AG04450 (cell line): Measurements from ENCODE around the gene IZUMO4. TPM values are rescaled to one million over a fixed set of nuclear protein-coding genes. Genes with fewer than 3 reads are reported as not detected.

ENCODE experiments used
- CTCF ChIA-PET: fragments of 300-600, 350-600 bp; formaldehyde crosslinking; extraction: SDS; loops from one replicate; lab custom pipeline; 2022; ENCODE audit warnings: antibody characterized with exemption, inconsistent platforms; lab: Charles Lee
- POLR2A ChIA-PET: fragments of 350-600 bp; formaldehyde crosslinking; extraction: SDS; loops from one replicate; lab custom pipeline; 2021; ENCODE audit warnings: antibody characterized with exemption, inconsistent platforms; lab: Yijun Ruan, JAX
- DNase-seq: peaks from one replicate; pipeline ENCODE4 v3.0.0-alpha.2; 2011; ENCODE audit warnings: low read depth, low spot score
- H3K27ac ChIP-seq: one replicate; pipeline ENCODE4 v1.5.1; 2012; ENCODE audit warnings: low read depth, low read length, control low read depth
- H3K27me3 ChIP-seq: one replicate; pipeline ENCODE4 v1.6.0; 2012; ENCODE audit warnings: low read length; ENCODE audit not compliant: control insufficient read depth, insufficient read depth
- H3K4me3 ChIP-seq: 2 replicates; pipeline ENCODE4 v1.5.1; 2011; ENCODE audit warnings: mild to moderate bottlenecking, low read depth, low read length, control low read depth
- H3K9me3 ChIP-seq: 2 replicates; pipeline ENCODE4 v1.5.1; 2012; ENCODE audit warnings: low read length; ENCODE audit not compliant: control insufficient read depth, insufficient read depth
- polyA plus RNA-seq: library from polyadenylated mRNA; depleted of rRNA; stranded (reverse); fragments of >200 nt; gene quantifications from 2 replicates; pipeline ENCODE4 v1.2.3, GENCODE V29; 2011
- TF ChIP-seq, protein P1 (sequence below): IDR thresholded peaks from 2 replicates; pipeline ENCODE4 v1.5.1; 2011; ENCODE audit warnings: low read depth, low read length, control low read depth, inconsistent platforms

IZUMO4 gene
- polyA plus RNA-seq, 1 experiment, result 0.56 TPM

DNA sequence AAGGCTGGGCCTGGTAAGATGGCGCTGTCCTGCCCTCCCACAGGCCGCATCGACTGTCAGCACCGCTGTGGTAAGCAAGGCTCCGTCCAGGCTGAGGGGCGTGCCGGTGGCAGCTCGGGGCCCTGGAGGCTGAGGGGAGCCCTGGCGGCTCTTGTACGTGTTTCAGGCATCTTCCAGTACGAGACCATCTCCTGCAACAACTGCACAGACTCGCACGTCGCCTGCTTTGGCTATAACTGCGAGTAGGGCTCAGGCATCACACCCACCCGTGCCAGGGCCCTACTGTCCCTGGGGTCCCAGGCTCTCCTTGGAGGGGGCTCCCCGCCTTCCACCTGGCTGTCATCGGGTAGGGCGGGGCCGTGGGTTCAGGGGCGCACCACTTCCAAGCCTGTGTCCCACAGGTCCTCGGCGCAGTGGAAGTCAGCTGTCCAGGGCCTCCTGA is 1.2 kb downstream of the IZUMO4 start:
- no peak for DNase-seq
- Histone ChIP-seq H3K27ac (no peak overlapping the region), H3K4me3 (no peak overlapping the region), H3K27me3 (no peaks in the 10 kb centered on the region), H3K9me3 (peaks cover 9% of the 10 kb centered on the region; the same call in 1 of the 2 replicates)
- POLR2A ChIA-PET, result no interaction called here
- CTCF ChIA-PET, result no interaction called here
- TF ChIP-seq, protein P1, sequence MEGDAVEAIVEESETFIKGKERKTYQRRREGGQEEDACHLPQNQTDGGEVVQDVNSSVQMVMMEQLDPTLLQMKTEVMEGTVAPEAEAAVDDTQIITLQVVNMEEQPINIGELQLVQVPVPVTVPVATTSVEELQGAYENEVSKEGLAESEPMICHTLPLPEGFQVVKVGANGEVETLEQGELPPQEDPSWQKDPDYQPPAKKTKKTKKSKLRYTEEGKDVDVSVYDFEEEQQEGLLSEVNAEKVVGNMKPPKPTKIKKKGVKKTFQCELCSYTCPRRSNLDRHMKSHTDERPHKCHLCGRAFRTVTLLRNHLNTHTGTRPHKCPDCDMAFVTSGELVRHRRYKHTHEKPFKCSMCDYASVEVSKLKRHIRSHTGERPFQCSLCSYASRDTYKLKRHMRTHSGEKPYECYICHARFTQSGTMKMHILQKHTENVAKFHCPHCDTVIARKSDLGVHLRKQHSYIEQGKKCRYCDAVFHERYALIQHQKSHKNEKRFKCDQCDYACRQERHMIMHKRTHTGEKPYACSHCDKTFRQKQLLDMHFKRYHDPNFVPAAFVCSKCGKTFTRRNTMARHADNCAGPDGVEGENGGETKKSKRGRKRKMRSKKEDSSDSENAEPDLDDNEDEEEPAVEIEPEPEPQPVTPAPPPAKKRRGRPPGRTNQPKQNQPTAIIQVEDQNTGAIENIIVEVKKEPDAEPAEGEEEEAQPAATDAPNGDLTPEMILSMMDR, result no peak

DNA sequence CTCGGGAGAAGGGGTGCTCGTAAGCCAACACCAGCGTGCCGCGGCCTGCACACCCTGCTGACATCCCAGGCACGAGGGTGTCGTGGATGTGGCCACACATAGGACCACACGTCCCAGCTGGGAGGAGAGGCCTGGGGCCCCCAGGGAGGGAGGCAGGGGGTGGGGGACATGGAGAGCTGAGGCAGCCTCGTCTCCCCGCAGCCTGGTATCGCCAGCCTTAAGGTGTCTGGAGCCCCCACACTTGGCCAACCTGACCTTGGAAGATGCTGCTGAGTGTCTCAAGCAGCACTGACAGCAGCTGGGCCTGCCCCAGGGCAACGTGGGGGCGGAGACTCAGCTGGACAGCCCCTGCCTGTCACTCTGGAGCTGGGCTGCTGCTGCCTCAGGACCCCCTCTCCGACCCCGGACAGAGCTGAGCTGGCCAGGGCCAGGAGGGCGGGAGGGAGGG is 2.4 kb downstream of the IZUMO4 start:
- Histone ChIP-seq H3K27ac (no peak overlapping the region), H3K27me3 (no peaks in the 10 kb centered on the region), H3K9me3 (peaks cover 9% of the 10 kb centered on the region; the same call in 1 of the 2 replicates), H3K4me3 (no peak overlapping the region)
- ChIA-PET CTCF (no interaction called here), POLR2A (no interaction called here)
- DNase-seq, result no peak
- TF ChIP-seq, protein P1, result no peak

DNA sequence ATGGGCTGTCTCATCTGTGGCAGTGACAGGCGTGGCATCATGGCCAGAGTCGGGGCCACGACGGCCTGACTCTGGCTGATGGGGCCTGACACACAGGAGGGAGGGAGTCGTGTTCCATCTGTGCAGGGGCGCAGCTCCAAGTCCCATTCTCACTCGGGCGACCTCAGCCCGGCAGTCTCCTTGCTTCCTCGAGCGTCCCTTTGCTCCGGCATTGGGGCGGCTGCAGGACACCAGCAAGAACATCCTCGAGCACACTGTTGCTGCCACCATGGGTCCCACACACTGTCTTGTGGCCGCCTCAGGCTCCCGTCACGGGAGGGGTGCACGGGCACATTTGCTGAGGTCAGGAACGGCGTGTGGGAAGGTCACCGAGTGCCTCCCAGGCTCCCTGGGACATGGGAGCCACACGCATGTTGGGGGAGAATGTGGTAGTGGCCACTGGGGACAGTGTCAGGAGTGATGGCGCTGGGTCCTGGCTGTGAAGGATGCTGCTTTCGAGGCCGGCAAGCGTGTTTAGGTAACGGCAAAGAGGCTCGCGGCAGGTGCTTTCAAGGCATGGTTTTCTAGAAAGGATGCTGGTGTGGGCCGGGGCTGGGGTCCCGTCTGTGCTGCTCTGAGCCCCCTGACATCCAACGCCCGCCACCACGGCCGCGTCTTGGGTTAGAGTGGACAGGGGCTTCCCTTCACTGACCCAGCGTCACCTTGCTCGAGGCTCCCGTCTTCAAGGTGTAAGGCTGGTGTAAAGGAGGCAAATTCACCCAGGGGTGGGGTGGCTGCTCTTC is 3.4 kb downstream of the IZUMO4 start:
- CTCF ChIA-PET, result no interaction called here
- TF ChIP-seq, protein P1, result no peak
- Histone ChIP-seq H3K9me3 (peaks cover 7% of the 10 kb centered on the region; the same call in 1 of the 2 replicates), H3K27me3 (no peaks in the 10 kb centered on the region), H3K27ac (no peak overlapping the region), H3K4me3 (no peak overlapping the region)
- DNase-seq, result no peak
- POLR2A ChIA-PET, result no interaction called here

DNA sequence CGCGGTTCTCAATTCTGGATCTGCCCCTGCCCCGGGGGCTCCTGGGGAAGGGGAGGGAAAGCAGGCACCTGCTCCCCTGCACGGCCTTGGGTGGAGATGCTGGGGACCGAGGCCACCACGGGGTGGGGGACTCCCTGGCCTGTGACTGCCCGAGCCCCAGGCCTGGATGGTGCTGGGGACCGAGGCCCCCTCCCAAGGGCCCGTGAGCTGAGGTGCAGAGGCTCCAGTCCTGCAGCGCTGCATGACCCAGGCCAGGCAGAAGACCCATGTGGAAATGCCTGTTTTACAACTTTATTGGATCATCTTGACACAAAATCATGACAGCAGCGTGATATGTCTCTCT is 4.0 kb downstream of the IZUMO4 start:
- no peaks in the 10 kb centered on the region for H3K27me3 ChIP-seq
- CTCF ChIA-PET, result no interaction called here
- no peak for DNase-seq
- H3K9me3 ChIP-seq, result peaks cover 7% of the 10 kb centered on the region
- TF ChIP-seq, protein P1, result no peak
- POLR2A ChIA-PET, result no interaction called here
- H3K4me3 ChIP-seq, result no peak overlapping the region
- H3K27ac ChIP-seq, result no peak overlapping the region
